Left renal pelvis (tissue), 4 donors: ENCODE measurements around the gene APOBEC3A. TPM values are rescaled to one million over a fixed set of nuclear protein-coding genes. Genes with fewer than 3 reads are reported as not detected.
A peak's percentile ranks its signal among the peaks of the same experiment; 100 is the strongest.
"Not testable (repeated sequence)": the region's sequence is repeated elsewhere in the genome, so short reads cannot be mapped to it uniquely, and the experiment has no call there.

Experiments used
- DNase-seq, 4 donors: peaks; one replicate each; pipeline ENCODE4 v3.0.0-alpha.2; 2013; ENCODE audit warnings: low read depth in 4 of 4, low spot score in 3 of 4
- polyA plus RNA-seq, 4 donors: library from polyadenylated mRNA; unstranded; fragments of 120-200 nt; gene quantifications; one replicate each; pipeline ENCODE4 v1.2.1, GENCODE V29; 2013; ENCODE audit not compliant: insufficient read length in 4 of 4

Gene APOBEC3A
- polyA plus RNA-seq, 4 donors = 0.19 to 1.1 (median 0.21) TPM; not detected in 1

DNA sequence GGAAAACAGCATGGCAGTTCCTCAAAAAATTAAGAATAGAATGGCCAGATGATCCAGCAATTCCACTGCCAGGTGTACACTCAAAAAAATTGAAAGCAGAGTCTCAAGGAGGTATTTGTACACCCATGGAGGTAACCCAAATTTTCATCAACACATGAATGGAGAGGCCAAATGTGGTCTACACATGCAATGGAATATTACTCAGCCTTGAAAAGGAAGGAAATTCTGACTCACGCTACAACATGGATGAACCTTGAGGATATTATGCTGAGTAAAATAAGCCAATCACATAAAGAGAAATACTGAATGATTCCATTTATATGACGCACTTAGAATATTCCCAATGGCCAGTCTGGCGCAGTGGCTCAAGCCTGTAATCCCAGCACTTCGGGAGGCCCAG is 19.9 kb downstream of the APOBEC3A start:
- DNase-seq = not testable (repeated sequence)

GRCh38 chr22:38980587-38980986 is 23.2 kb downstream of the APOBEC3A start:
- DNase-seq = not testable (repeated sequence)

DNA sequence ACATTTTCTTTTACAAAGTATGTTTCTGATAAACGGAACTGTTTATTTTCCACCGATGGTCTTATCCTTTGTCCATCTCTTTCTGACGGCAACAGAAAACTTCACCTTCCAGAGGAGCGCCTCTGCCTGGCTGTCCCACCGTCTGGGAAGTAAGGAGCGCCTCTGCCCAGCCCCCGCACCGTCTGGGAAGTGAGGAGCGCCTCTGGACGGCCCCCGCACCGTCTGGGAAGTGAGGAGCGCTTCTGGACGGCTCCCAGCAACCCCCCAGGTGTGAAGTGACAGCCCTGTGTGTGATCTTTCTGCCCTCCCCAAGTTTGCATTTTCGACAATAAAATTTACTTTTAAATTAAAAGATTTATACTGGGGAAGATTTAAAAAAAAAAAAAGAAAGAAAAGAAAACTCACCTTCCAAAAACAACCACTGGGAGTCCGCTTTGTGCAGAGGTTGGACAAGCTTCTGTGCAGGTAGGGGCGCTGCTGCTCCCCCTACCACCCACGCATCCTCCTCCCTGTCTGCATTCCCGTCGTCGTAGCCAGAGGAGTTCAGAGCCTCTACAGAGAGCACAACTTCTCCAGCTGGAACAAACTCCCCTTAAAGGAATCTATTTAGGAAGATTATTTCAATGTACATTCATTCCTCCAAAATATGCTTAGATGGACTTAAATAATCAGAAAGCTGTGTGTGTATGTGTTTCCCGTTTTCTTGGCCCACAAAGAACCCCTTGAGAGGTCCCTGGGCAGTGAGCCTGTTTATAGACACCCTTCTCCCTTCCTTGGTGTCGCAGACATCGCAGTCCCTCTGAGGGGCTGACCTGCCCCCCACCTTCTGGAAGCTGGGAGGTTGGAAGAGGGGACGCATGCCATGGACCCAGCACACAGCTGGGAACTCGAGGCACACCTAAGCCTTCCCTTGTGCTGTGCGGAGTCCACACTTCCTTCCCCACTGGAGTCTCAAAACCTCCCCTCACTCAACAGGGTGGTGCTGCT is 23.9 kb downstream of the APOBEC3A start:
- DNase-seq = peak in 3 of 4 donors; percentile 36 to 53 (median 39)

GRCh38 chr22:38981992-38982927 is 24.9 kb downstream of the APOBEC3A start, which contains the start of gene APOBEC3B:
Gene APOBEC3B, plus strand, starts transcription at chr22:38982347. Its CDS starts 107 bp downstream, at chr22:38982454.
- DNase-seq = peak; percentile 66 to 89 (median 77)

DNA sequence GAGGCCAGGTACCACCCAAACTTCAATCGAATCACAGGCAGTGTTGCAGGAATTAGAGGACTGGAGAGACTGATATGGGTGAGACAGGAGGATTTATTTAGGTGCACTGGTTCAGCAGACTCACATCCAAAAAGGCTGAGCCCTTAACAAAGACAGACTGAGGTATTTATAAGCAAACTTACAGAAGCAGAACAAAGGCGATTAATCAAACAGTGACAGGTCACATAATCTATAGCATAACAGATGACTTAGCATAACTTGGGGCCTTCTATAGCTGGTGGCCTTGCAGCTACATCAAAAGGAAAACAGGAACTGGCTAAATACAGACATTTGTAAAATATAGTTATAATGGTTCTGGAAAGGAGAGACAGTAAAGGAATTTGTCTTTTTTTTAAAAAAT is 26.8 kb downstream of the APOBEC3A start:
- no peak for DNase-seq

GRCh38 chr22:38984784-38985757 is 27.7 kb downstream of the APOBEC3A start:
- not testable (repeated sequence) for DNase-seq

DNA sequence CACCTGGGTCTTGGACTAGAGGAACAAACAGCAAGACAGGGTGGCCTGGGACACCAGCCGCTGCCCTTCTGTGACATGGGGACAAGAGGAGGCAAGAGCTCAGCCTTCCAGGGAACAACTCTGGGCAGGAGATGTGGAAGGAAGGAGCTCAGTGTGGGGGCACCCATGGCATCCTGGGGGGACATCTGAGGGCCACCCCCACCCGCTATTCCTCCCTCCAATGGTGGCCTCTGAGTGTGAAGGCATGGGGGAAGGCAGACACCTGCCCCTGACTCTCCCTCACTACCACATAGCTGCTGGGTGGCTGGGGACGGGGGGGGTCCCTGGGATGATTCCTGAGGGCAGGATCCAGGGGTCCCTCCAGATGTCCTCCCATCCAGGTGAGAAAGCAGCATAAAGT is 29.2 kb downstream of the APOBEC3A start:
- DNase-seq = no peak

DNA sequence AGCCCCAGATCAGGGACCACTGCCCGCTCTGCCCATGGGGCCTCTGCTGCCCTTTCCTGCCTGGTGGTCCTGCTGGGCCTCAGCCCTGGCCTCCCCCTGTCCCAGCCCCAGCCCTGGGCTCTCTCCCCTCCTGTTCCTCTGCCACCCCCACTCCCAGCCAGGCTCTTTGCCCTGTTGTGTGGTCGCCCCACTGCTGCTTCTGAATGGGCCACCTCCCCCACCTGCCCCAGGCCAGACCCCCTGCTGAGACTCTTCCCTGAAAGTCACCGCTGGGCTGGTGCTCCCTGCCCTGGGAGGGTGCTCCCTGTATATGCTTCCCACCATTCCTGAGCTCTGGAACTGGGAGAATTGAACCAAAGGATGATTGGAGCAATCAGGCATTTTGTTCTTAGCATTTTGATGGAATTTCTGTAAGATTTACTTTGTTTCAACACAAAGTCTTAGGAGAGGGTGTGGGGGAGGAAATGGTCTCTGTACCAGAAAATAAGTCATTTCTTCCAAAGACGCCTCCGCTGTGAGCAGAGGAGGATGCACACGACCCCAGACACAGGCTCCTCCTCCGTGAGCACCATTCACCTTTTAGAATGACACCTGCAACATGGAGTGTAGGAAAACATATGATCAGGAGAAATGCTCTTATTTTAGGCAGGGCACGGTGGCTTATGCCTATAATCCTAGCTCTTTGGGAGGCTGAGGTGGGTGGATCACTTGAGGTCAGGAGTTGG is 29.9 kb downstream of the APOBEC3A start:
- no peak for DNase-seq

GRCh38 chr22:38989466-38989865 is 32.1 kb downstream of the APOBEC3A start:
- DNase-seq = no peak

DNA sequence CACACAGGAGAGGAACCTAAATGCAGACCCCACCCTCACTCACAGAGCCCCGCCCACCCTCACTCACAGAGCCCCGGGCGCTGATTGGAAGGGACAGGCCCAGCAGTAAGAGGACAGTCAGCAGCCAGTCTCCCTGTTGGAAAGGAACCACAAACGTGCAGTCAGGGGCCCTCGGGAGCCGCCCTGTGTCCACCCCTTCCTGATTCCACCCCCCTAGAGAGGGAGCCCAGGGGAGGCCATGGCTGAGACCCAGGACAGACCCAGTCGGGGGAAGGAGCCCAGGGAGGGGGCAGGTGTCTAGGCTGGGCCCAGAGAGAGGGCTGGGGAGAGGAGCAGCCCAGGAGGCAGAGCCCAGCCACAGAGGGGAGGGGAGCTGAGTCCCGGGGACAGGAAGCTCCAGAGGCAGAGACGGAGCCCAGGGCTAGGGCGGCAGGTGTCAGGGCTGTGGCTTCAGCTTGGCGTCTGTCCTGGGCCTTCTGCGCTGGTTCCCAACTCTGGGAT is 35.5 kb downstream of the APOBEC3A start:
- not testable (repeated sequence) for DNase-seq

DNA sequence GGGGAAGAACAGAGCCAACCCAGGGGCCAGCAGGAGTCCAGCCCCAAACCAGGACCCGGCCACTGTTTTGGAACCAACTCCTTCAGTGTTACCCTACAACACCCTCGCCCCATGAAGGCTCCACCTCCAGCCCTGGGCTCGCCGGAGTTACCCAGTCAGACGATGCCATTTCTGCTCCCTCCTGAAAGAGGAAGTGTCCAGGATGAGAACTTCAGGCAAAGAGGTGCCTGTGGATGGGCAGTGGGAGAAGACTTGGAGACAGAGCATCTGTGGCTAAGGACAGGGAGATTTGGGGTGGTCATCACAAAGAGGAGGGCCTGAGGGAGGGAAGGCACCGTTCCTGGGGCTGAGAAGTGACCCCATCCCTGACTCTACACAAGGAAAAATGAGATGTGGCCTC is 38.7 kb downstream of the APOBEC3A start:
- DNase-seq = no peak

GRCh38 chr22:38997518-38997917 is 40.1 kb downstream of the APOBEC3A start:
- no peak for DNase-seq

- DNase-seq = peak; percentile 50 to 65 (median 58)
These were observed 45.8 kb downstream of the APOBEC3A start for GRCh38 chr22:39003165-39003638.

- no peak for DNase-seq
These were observed 49.8 kb downstream of the APOBEC3A start for GRCh38 chr22:39007177-39007576.

- not testable (repeated sequence) for DNase-seq
These were observed 51.0 kb downstream of the APOBEC3A start for GRCh38 chr22:39008271-39008850.

DNA sequence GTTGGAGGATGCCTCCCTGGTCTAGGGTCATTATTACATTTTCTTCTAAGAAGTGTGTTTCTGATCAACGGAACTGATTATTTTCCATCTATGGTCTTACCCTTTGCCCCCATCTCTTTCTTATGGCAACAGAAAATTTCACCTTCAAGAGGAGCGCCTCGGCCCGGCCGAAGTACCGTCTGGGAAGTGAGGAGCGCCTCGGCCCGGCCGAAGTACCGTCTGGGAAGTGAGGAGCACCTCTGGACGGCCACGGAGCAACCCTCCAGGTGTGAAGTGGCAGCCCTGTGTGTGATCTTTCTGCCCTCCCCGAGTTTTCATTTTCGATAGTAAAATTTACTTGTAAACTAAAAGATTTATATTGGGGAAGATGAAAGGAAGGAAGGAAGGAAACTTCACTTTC is 53.5 kb downstream of the APOBEC3A start:
- DNase-seq = no peak
